Kidney (tissue), 14 donors: ENCODE results near the gene APOL1. TPM values are rescaled to one million over a fixed set of nuclear protein-coding genes. Genes with fewer than 3 reads are reported as not detected.
"Not testable (repeated sequence)": the region's sequence is repeated elsewhere in the genome, so short reads cannot be mapped to it uniquely, and the experiment has no call there.

Source experiments
- DNase-seq, 5 donors: peaks; one replicate each; pipeline ENCODE4 v3.0.0-alpha.2; 2013 to 2020
- FAIRE-seq: peaks from 2 replicates; lab custom pipeline; 2012; peaks lifted over from hg19 to GRCh38; lab: Jason Lieb, UNC
- H3K27ac ChIP-seq, 2 donors: one replicate each; pipeline ENCODE4 v1.7.0; 2013; ENCODE audit warnings: low read depth in 2 of 2, low read length in 2 of 2, inconsistent platforms in 1 of 2
- H3K27me3 ChIP-seq: one replicate; pipeline ENCODE4 v1.7.1; 2013; ENCODE audit warnings: low read length, inconsistent platforms; ENCODE audit not compliant: control insufficient read depth, insufficient read depth
- H3K36me3 ChIP-seq, 3 donors: one replicate each; pipeline versions ENCODE4 v1.7.0 to v1.7.1; 2013; ENCODE audit warnings: low read length in 3 of 3, control low read depth in 1 of 3, inconsistent platforms in 1 of 3; ENCODE audit not compliant: insufficient read depth in 3 of 3, control insufficient read depth in 2 of 3
- H3K4me1 ChIP-seq, 3 donors: one replicate each; pipeline versions ENCODE4 v1.7.0 to v1.7.1; 2013; ENCODE audit warnings: low read length in 3 of 3, inconsistent platforms in 1 of 3, low read depth in 1 of 3; ENCODE audit not compliant: control insufficient read depth in 2 of 3, insufficient read depth in 2 of 3
- H3K4me3 ChIP-seq, 3 donors: one replicate each; pipeline versions ENCODE4 v1.7.0 to v1.8.1; 2013; ENCODE audit warnings: low read length in 3 of 3, control low read depth in 1 of 3, inconsistent platforms in 1 of 3
- H3K9ac ChIP-seq, 3 donors: one replicate each; pipeline versions ENCODE4 v1.7.0 to v1.7.1; 2013; ENCODE audit warnings: low read length in 3 of 3, control low read depth in 1 of 3, inconsistent platforms in 1 of 3
- H3K9me3 ChIP-seq, 3 donors: one replicate each; pipeline versions ENCODE4 v1.7.0 to v1.7.1; 2013; ENCODE audit warnings: low read length in 3 of 3, control low read depth in 1 of 3, inconsistent platforms in 1 of 3; ENCODE audit not compliant: control insufficient read depth in 2 of 3, insufficient read depth in 1 of 3
- intact Hi-C: fragments of 100-400 bp; cut with DNase I; formaldehyde crosslinking; loops from one replicate; pipeline ENCODE4 v1.11.1; 2022
- polyA plus RNA-seq: library from polyadenylated mRNA; stranded (reverse); fragments of 350-450 nt; fragmentation: Illumina TruSeq; extraction: RNeasy Lipid Tissue Mini Kit (QIAGEN cat#74804); gene quantifications from one replicate; pipeline ENCODE4 v1.2.3, GENCODE V29; 2014; ENCODE audit warnings: low read depth, low replicate concordance; ENCODE audit not compliant: insufficient read depth
- total RNA-seq: library from RNA; stranded (reverse); fragmentation: NEBNext Ultra II Directional; extraction: Animal tissue kit (Norgen Biotek cat#: 25700); gene quantifications from one replicate; pipeline ENCODE4 v1.2.1, GENCODE V29; 2021
- TF ChIP-seq, protein P1 (sequence below): IDR thresholded peaks from 3 replicates; pipeline ENCODE4 v1.5.1; 2012; ENCODE audit warnings: mild to moderate bottlenecking, moderate library complexity, borderline replicate concordance; ENCODE audit not compliant: insufficient read depth; ENCODE audit errors: extremely low read depth
- donor health status: control.
- donor health status: control.
- donor health status: control.
- donor health status: control.
- donor health status: control.
- donor health status: DM: yes; HTN: yes; CAD: no.
- donor health status: Normal renal cell carcinoma (clear cell type).

Gene APOL1
- total and polyA plus RNA-seq, 2 donors from 2014 or later: 51.8 to 160 TPM

- TF ChIP-seq, protein P1, sequence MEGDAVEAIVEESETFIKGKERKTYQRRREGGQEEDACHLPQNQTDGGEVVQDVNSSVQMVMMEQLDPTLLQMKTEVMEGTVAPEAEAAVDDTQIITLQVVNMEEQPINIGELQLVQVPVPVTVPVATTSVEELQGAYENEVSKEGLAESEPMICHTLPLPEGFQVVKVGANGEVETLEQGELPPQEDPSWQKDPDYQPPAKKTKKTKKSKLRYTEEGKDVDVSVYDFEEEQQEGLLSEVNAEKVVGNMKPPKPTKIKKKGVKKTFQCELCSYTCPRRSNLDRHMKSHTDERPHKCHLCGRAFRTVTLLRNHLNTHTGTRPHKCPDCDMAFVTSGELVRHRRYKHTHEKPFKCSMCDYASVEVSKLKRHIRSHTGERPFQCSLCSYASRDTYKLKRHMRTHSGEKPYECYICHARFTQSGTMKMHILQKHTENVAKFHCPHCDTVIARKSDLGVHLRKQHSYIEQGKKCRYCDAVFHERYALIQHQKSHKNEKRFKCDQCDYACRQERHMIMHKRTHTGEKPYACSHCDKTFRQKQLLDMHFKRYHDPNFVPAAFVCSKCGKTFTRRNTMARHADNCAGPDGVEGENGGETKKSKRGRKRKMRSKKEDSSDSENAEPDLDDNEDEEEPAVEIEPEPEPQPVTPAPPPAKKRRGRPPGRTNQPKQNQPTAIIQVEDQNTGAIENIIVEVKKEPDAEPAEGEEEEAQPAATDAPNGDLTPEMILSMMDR: no peak
- Histone ChIP-seq H3K9ac (peak overlapping the region in 1 of 3 donors; percentile 31), H3K4me3 (no peak overlapping the region), H3K27me3 (no peaks in the 10 kb centered on the region), H3K9me3 (no peaks in the 10 kb centered on the region), H3K27ac (peak overlapping the region in 1 of 2 donors; percentile 5), H3K4me1 (peaks cover 0 to 6% (median 2%) of the 10 kb centered on the region in 3 donors), H3K36me3 (peaks cover 0 to 6% (median 2%) of the 10 kb centered on the region in 3 donors)
- intact Hi-C loops: no loop called here
- FAIRE-seq: no peak
- DNase-seq: no peak
Measured at GRCh38 chr22:36259615-36260300, 6.8 kb downstream of the APOL1 start.

GRCh38 chr22:36261675-36262074 is 8.7 kb downstream of the APOL1 start:
- H3K9ac ChIP-seq, H3K9me3 ChIP-seq, H3K4me1 ChIP-seq, H3K27me3 ChIP-seq, H3K4me3 ChIP-seq, intact Hi-C loops, DNase-seq, H3K27ac ChIP-seq, FAIRE-seq: not testable (repeated sequence)
- peaks cover 0 to 12% (median 7%) of the 10 kb centered on the region in 3 donors for H3K36me3 ChIP-seq

GRCh38 chr22:36262307-36262706 is 9.4 kb downstream of the APOL1 start:
- DNase-seq, intact Hi-C loops, FAIRE-seq, H3K4me3 ChIP-seq, H3K9ac ChIP-seq, H3K4me1 ChIP-seq, H3K9me3 ChIP-seq, H3K27me3 ChIP-seq, H3K27ac ChIP-seq: not testable (repeated sequence)
- H3K36me3 ChIP-seq: peaks cover 0 to 12% (median 7%) of the 10 kb centered on the region in 3 donors

GRCh38 chr22:36263216-36263673 is 10.3 kb downstream of the APOL1 start:
- H3K4me1 ChIP-seq, H3K9ac ChIP-seq, DNase-seq, H3K4me3 ChIP-seq, FAIRE-seq, H3K9me3 ChIP-seq, H3K27ac ChIP-seq, H3K27me3 ChIP-seq, intact Hi-C loops: not testable (repeated sequence)
- peaks cover 0 to 12% (median 7%) of the 10 kb centered on the region in 3 donors for H3K36me3 ChIP-seq

- H3K4me1 ChIP-seq, H3K27ac ChIP-seq, FAIRE-seq, DNase-seq, H3K9ac ChIP-seq, H3K9me3 ChIP-seq, intact Hi-C loops, H3K4me3 ChIP-seq, H3K27me3 ChIP-seq: not testable (repeated sequence)
- peaks cover 0 to 12% (median 7%) of the 10 kb centered on the region in 3 donors for H3K36me3 ChIP-seq
Measured at GRCh38 chr22:36263886-36264664, 11.1 kb downstream of the APOL1 start.
